ENCODE results near the gene ITM2B.

ITM2B gene

DNA sequence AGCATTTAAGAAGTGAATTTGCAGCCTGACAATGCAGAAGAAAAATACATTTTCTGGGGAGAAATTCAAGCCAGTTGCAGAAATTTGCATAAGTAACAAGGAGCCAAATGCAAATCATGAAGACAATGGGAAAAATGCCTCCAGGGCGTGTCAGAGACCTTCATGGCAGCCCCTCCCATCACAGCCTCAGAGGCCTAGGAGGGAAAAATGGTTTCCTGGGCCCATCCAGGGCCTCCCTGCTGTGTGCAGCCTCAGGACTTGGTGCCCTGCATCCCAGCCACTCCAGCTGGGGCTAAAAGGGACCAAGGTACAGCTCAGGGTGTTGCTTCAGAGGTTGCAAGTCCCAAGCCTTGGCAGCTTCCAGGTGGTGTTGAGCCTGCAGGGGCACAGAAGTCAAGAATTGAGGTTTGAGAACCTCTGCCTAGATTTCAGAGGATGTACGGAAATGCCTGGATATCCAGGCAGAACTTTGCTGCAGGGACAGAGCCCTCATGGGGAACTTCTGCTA is 16.7 kb upstream of the ITM2B start:
- H3K27ac ChIP-seq, result no peak overlapping the region
- TF ChIP-seq ZFX (IDR thresholded peaks at IDR 0.05), result no peak
- TF ChIP-seq CTCF (conservative IDR thresholded peaks at IDR 0.05), result no peak

DNA sequence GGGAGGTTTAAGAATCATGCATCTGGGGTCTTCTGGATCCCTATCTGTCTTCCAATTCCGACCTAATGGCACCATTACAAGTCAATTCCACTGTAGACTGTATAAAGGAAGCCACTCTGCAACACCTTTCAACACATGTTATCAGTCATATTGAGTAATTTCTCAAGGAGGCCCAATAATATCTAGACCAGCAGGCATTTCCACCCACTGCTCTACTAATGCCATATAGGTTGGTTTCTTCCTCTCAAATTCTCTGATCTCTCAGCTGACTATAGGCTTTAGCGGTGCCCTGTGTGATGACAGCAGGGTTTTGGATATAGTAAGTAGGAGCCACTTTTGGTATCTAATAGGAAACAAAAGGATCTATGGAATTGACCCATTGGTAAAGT is 12.4 kb upstream of the ITM2B start:
- no peak overlapping the region for H3K27ac ChIP-seq
- TF ChIP-seq CTCF (conservative IDR thresholded peaks at IDR 0.05) (no peak), ZFX (IDR thresholded peaks at IDR 0.05) (no peak)

- TF ChIP-seq CTCF (conservative IDR thresholded peaks at IDR 0.05), result no peak
- no peak for TF ChIP-seq ZFX (IDR thresholded peaks at IDR 0.05)
- H3K27ac ChIP-seq, result no peak overlapping the region
Observed at GRCh38 chr13:48220981-48221685, 11.9 kb upstream of the ITM2B start.

DNA sequence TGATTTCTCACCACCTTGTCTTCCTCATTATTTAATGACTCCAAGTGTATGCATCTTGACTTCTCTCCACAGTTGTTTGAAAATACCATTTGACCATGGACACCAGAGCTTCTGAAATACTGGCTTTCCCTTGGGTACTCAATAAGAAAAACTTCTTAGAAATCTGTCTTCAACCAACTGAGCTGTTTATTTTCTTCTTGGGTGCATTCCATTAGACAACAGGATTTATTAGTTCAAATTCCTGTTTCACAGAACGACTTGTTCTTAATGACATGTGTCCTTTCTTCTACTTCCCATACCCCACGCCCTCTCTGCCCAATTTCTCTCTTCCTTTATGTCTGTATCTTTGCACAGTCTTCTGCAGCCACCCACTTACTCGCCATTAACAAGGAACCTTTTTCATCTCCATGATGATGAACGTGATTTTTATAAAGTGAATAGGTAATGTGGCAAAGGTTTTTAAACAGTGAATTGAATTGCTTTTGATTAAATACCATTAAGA is 11.3 kb upstream of the ITM2B start:
- TF ChIP-seq ZFX (IDR thresholded peaks at IDR 0.05) (no peak), CTCF (conservative IDR thresholded peaks at IDR 0.05) (no peak)

DNA sequence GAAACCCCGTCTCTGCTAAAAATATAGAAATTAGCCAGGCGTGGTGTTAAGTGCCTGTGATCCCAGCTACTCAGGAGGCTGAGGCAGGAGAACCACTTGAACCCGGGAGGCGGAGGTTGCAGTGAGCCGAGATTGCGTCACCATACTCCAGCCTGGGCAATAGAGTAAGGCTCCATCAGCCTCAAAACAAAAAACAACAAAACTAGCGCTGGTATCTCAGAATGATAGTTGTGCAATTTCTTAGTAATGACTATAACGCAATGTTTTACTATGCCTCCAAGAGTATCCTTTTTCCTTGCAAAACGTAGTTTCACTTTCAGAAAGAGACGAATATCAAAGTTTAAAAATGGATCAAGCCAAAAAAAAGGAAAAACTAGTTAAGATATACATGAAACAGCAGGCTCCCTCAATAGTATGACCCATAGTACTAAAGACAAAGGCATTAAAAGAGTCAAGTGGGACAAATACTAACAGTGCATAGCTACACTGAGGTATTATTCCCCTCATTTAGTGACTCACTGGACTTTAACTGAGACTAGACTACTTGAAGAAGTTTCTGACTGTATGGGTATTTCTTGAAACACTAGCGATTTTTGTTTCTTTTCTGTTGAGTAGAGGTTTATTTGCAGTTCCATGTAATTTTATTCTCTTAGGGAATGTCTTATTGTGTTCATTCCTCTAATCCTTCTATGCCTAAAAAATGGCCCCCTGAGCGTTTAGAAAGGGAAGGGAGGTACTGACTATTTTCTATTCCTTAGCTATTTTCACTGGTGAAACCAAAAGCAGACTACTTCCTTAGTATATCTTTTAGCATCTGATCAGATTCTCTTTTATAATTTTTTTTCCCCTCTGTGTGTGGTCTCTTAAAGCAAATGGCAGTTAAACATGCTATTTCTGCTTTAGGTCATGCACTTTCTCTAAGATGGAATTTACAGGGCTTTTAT is 10.4 kb upstream of the ITM2B start:
- TF ChIP-seq ZFX (IDR thresholded peaks at IDR 0.05) (no peak), CTCF (conservative IDR thresholded peaks at IDR 0.05) (no peak)
- H3K27ac ChIP-seq, result peak overlapping the region; percentile 31

More for the DNA sequence above, 11.3 kb upstream of the ITM2B start:
- H3K27ac ChIP-seq, result peak overlapping the region; percentile 31

- no peak overlapping the region for H3K27ac ChIP-seq
- TF ChIP-seq CTCF (conservative IDR thresholded peaks at IDR 0.05) (no peak), ZFX (IDR thresholded peaks at IDR 0.05) (no peak)
Observed at GRCh38 chr13:48224701-48225100, 8.3 kb upstream of the ITM2B start.

GRCh38 chr13:48230541-48230940 is 2.5 kb upstream of the ITM2B start:
- no peak overlapping the region for H3K27ac ChIP-seq
- TF ChIP-seq ZFX (IDR thresholded peaks at IDR 0.05), result no peak
- no peak for TF ChIP-seq CTCF (conservative IDR thresholded peaks at IDR 0.05)

Data from C4-2B (cell line).